ENCODE data around the gene ITPR3. TPM values are rescaled to one million over a fixed set of nuclear protein-coding genes. Genes with fewer than 3 reads are reported as not detected.

The ITPR3 gene
- total and polyA plus RNA-seq, 2 of the 13 experiments (the other 11 are each of a cell fraction or from before 2014, with no cell fraction given), result 3.8 to 21.4 TPM

DNA sequence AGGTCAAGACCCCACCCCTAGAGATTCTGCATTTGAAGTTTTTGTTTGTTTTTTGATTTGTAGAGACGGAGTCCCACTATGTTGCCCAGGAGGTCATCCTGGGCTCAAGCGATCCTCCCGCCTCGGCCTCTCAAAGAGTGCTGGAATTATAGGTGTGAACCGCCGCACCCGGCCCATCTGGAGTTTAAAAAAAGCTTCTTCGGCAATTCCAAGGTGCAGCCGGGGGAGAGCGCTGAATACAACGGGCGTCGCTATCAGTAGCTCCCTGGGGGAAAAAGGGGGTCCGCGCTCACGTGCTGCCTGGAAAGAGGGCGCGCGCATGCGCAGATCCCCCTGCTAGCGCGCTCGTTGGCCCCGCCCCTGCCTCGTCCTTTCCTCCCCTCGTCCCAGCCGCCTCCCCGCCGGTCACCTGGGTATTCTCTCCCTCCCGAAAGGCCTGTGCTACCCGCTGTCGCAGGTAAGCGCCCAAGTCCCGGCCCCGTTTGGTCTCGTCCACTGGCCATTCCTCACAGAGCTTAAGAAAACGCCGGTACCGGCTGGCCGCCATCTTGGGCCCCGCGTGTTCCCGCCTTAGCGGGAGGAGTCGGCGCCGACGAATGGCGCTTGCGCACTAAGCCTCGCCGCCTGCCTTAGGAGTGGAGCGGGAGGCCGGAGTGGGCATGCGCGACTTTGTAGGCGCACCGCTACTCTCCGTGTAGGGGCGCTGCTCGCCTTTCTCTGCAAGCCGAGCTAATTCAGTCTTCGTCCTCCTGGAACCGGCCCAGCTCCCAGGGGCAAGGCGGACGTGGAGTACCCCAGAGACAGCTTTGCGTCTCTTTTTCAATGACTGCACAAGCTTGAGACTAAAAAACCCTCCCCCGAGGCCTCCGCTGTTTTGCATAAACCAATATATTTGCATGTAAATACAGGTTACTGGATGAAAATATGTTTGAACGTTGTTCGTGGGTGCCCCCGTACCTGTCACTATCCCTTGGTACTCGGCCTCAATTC, 90.3 kb downstream of the ITPR3 start, which contains the start of gene UQCC2 (continued):
- peak; percentile 91 for TF ChIP-seq ZSCAN9 (CRISPR knock-in tag; IDR thresholded peaks at IDR 0.05; ENCODE audit: borderline replicate concordance)
- no peak for TF ChIP-seq ZNF7 (CRISPR knock-in tag; IDR thresholded peaks at IDR 0.05)
- peak; percentile 45; the same call in 1 of the 2 replicates for TF ChIP-seq ZNF441 (CRISPR knock-in tag; IDR thresholded peaks at IDR 0.05; ENCODE audit: borderline replicate concordance)
- peak; percentile 93; the same call in 1 of the 2 replicates for TF ChIP-seq GLI4 (CRISPR knock-in tag; IDR thresholded peaks at IDR 0.05; ENCODE audit: borderline replicate concordance)
- peak; percentile 75 for TF ChIP-seq ZNF263 (CRISPR knock-in tag; IDR thresholded peaks at IDR 0.05)
- TF ChIP-seq, protein P1, sequence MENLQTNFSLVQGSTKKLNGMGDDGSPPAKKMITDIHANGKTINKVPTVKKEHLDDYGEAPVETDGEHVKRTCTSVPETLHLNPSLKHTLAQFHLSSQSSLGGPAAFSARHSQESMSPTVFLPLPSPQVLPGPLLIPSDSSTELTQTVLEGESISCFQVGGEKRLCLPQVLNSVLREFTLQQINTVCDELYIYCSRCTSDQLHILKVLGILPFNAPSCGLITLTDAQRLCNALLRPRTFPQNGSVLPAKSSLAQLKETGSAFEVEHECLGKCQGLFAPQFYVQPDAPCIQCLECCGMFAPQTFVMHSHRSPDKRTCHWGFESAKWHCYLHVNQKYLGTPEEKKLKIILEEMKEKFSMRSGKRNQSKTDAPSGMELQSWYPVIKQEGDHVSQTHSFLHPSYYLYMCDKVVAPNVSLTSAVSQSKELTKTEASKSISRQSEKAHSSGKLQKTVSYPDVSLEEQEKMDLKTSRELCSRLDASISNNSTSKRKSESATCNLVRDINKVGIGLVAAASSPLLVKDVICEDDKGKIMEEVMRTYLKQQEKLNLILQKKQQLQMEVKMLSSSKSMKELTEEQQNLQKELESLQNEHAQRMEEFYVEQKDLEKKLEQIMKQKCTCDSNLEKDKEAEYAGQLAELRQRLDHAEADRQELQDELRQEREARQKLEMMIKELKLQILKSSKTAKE (CRISPR knock-in tag; IDR thresholded peaks at IDR 0.05; ENCODE audit: borderline replicate concordance), result no peak
- TF ChIP-seq SIX1 (CRISPR knock-in tag; IDR thresholded peaks at IDR 0.05; ENCODE audit: borderline replicate concordance), result peak; percentile 30; the same call in 1 of the 2 replicates
- TF ChIP-seq, protein P2, sequence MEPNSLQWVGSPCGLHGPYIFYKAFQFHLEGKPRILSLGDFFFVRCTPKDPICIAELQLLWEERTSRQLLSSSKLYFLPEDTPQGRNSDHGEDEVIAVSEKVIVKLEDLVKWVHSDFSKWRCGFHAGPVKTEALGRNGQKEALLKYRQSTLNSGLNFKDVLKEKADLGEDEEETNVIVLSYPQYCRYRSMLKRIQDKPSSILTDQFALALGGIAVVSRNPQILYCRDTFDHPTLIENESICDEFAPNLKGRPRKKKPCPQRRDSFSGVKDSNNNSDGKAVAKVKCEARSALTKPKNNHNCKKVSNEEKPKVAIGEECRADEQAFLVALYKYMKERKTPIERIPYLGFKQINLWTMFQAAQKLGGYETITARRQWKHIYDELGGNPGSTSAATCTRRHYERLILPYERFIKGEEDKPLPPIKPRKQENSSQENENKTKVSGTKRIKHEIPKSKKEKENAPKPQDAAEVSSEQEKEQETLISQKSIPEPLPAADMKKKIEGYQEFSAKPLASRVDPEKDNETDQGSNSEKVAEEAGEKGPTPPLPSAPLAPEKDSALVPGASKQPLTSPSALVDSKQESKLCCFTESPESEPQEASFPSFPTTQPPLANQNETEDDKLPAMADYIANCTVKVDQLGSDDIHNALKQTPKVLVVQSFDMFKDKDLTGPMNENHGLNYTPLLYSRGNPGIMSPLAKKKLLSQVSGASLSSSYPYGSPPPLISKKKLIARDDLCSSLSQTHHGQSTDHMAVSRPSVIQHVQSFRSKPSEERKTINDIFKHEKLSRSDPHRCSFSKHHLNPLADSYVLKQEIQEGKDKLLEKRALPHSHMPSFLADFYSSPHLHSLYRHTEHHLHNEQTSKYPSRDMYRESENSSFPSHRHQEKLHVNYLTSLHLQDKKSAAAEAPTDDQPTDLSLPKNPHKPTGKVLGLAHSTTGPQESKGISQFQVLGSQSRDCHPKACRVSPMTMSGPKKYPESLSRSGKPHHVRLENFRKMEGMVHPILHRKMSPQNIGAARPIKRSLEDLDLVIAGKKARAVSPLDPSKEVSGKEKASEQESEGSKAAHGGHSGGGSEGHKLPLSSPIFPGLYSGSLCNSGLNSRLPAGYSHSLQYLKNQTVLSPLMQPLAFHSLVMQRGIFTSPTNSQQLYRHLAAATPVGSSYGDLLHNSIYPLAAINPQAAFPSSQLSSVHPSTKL (CRISPR knock-in tag; IDR thresholded peaks at IDR 0.05), result no peak; the same call in none of the 2 replicates
- peak; percentile 82 for TF ChIP-seq THAP11 (CRISPR knock-in tag; IDR thresholded peaks at IDR 0.05)
- TF ChIP-seq KAT8 (CRISPR knock-in tag; IDR thresholded peaks at IDR 0.05), result peak; percentile 91
- TF ChIP-seq, protein P3, sequence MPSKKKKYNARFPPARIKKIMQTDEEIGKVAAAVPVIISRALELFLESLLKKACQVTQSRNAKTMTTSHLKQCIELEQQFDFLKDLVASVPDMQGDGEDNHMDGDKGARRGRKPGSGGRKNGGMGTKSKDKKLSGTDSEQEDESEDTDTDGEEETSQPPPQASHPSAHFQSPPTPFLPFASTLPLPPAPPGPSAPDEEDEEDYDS (CRISPR knock-in tag; IDR thresholded peaks at IDR 0.05), result peak; percentile 71
- TF ChIP-seq ZNF777 (CRISPR knock-in tag; IDR thresholded peaks at IDR 0.05), result peak; percentile 70
- peak; percentile 79; the same call in 1 of the 2 replicates for TF ChIP-seq FOXK1 (CRISPR knock-in tag; IDR thresholded peaks at IDR 0.05; ENCODE audit: borderline replicate concordance, low read depth)
- peak; percentile 56 for TF ChIP-seq SP5 (CRISPR knock-in tag; IDR thresholded peaks at IDR 0.05; ENCODE audit: borderline replicate concordance, low read depth)
- no peak for TF ChIP-seq ZNF432 (CRISPR knock-in tag; IDR thresholded peaks at IDR 0.05; ENCODE audit: borderline replicate concordance)
- no peak; the same call in 1 of the 2 replicates for TF ChIP-seq ZNF552 (CRISPR knock-in tag; IDR thresholded peaks at IDR 0.05; ENCODE audit: borderline replicate concordance)
- peak; percentile 30 for TF ChIP-seq MED8 (CRISPR knock-in tag; IDR thresholded peaks at IDR 0.05; ENCODE audit: insufficient replicate concordance)
- TF ChIP-seq ZNF883 (CRISPR knock-in tag; IDR thresholded peaks at IDR 0.05; ENCODE audit: not compliant biosample characterization), result peak; percentile 98
- peak; percentile 98; the same call in 1 of the 2 replicates for TF ChIP-seq IRX3 (CRISPR knock-in tag; IDR thresholded peaks at IDR 0.05; ENCODE audit: borderline replicate concordance, low read depth)
- peak; percentile 84 for TF ChIP-seq ZSCAN21 (CRISPR knock-in tag; IDR thresholded peaks at IDR 0.05; ENCODE audit: borderline replicate concordance)
- TF ChIP-seq, protein P4, sequence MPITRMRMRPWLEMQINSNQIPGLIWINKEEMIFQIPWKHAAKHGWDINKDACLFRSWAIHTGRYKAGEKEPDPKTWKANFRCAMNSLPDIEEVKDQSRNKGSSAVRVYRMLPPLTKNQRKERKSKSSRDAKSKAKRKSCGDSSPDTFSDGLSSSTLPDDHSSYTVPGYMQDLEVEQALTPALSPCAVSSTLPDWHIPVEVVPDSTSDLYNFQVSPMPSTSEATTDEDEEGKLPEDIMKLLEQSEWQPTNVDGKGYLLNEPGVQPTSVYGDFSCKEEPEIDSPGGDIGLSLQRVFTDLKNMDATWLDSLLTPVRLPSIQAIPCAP (CRISPR knock-in tag; IDR thresholded peaks at IDR 0.05; ENCODE audit: low read depth), result no peak

Data from HepG2 (cell line).